Glomerular visceral epithelial cell (primary cell): ENCODE data around the gene ACTRT2.

Source experiments
- DNase-seq: peaks from one replicate; pipeline ENCODE4 v3.0.0-alpha.2; 2016; ENCODE audit errors: extremely low spot score

The ACTRT2 gene

DNA sequence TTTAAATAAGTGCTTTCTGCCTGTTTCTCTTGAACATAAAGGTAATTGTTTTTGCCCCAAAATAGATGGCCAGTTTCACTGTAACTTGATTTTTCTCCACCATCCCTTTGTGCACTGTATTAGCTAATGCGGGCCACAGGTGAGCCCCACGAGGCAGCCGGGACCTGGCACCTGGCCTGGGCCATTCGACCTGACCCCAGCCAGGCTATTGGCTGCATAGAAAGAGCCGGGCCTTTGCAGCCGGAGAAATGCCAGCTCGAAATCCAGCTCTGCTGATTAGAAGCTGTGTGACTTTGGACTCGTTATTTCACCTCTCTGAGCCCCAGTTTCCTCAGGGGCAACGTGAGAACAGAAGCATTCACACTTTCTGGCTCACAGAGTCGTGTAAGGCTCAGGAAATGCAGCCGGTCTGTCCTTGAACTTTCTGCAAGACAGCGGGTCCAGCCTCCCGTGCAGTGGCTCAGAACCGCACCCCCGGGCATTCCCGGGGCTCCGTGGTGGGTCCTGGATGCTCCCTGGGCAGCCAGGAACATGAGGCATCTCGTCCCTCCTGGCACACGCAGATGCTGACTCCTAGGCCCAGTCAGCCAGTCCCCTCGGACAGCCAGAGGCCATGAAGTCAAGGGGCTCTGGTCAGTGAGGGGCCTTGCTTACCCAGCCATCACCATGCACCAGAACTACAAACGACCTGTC, 37.4 kb upstream of the ACTRT2 start:
- DNase-seq, result no peak

DNA sequence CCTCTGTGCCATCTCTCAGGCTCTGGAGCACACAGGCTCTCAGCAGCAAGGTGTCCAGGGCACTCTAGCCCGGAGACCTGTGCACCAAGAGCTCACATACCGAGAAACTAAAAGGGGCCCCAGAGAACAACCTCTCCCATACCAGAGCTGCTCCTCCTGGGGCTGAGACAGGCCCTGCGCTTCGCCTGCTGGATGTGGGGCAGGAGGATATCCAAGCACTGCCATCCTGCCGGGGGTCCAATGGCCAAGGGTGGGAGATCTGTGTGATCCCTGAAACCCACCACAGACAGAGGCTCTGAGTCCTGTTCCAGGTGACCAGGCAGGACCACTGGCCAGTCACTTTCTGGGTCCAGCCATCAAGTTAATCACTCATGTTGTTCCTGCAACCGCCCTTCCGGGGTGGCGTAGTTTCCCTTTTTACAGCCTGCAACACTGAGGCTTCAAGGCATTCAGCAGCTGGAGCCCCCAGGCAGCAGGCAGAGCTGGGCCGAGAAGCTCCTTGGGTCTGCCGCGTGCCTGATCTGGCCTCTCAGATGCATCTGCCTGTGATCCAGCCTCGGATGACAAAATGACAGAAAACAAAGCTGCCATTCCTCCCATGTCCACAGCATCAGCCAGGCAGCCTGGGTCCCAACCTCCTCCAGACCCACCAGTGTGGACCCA, 36.7 kb upstream of the ACTRT2 start:
- no peak for DNase-seq

DNA sequence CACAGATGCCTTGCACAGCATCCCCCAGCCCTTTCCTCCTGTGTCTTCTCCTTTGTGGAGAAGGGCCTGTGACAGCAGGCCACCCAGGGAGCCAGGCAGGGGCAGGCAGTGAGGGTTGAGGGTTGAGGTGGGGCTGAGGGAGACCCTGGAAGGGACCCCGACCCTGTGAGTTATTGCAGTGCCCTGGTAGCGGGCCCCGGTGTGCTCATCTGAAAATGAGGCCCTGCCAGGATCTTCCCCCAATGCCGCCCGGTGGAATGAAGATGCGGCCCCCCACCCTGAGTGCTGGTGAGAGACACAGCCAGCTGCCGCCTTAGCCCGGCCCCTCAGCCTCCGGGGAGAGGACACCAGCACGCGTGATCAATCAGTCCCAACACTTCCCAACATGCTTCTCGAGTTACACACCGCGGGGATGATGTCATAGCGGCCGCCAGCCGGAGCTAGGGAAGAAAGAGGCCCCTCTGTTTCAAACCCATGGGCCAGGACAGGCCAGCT, 36.2 kb upstream of the ACTRT2 start:
- DNase-seq, result no peak

DNA sequence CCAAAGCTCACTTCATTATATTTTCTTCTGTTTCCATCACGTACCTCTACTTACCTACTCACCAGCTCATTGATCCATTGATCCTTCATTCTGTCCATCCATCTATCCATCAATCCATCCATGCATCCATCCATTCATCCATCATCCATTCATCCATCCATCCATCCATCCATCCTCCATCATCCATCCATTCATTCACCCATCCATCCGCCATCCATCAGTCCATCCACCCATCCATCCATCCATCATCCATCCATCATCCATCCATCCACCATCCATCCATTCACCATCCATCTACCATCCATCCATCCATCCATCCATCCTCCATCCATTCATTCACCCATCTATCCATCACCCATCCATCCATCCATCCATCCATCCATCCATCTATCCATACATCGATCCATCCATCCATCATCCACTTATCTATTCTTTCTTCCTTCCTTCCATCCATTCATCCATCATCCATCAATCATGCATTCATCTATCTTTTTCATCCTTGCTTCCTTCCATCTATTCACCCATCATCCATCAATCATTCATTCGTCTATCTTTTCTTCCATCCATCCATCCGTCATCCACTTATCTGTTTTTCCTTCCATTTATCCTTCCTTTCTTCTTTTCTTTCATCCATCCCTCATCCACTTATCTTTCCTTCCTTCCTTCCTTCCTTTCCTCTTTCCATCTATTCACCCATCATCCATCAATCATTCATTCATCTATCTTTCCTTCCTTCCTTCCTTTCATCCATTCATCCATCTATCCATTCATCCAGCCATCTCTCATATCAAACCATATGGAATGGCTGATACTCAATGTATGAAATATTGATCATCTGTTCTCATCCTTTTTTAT, 35.3 kb upstream of the ACTRT2 start:
- DNase-seq, result no peak

DNA sequence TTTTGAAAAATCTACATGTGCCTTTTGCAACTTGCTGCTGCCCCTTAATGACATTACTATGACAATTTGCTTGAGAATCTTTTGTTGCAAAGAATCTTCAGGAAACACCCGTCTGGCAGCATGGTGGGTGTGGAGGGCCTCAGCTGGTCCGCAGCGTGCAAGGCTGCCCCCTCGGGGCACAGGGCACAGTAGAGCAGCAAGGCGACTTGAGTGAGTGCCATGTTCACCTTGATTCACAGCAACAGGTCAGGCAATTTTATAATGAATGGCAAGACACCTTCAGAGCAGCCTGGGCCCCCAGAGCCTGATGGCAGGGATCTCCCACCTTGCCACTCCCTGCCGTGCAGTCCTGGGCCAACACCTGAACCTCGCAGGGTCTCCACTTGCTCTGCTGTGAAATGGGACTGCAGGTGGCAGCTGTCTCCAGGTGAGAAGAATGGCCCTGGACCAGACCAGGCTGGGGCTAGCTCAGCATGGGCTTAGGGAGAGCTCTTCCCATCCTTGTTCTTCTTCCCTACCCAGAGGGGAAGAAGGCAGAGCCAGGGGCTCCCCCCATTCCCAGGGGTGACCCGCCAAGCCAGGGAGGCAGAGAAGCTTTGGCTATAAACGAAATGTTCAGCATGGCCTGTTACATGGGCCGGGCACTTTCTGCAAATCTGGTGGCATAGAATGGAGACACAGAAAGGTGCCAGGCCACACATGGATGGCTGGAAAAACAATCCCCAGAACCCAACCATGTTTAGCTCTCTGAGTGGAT, 34.5 kb upstream of the ACTRT2 start:
- DNase-seq, result no peak

DNA sequence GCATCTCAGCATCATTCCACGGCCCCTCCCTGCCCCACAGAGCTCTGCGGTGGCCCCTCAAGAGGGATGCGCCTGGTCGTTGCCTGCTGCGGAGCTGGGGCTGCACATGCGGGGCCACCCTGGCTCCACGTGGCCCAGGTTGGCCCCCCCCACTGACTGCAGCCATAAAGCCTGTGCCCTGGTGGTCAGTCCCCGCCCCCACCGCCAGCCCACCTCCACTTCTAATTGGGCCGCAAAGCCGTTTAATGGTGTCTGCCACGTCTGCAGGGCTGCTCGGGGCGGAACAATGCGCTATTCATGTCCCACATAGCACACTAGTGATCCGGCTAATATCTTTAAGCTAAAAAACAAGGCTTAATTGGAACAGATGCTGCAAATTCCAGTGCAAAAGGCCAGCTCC, 33.5 kb upstream of the ACTRT2 start:
- DNase-seq, result no peak

DNA sequence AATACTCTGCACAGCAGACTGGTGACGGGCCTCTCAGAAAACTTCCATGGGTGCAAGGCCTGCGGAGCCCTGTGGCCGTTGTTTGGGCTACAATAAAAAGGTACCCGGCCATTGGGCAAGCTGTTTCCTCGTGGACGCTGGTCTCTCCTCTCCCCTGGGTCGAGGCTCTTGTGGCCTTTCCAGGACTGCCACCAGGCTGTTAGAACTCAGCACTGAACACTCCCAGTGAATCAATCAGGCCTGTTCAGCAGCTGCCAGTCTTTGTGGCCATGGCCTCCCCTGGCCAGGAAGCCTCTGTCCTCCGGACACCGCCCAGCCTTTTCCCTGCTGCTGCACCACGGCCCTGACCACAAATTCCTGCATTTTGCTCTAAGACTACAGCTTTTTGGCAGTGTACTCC, 33.0 kb upstream of the ACTRT2 start:
- no peak for DNase-seq

DNA sequence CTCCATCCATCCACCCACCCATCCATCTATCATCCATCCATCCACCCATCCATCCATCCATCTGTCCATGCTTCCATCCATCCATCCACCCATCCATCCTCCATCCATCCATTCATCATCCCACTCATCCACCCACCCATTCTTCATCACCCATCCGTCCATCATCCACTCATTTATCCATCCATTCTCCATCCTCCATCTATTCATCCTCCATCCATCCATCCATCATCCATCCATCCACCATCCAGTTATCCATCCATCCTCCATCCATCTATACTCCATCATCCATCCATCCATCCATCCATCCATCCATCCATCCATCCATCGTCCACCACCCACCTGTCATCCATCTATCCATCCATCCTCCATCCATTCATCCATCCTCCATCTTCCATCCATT, 32.1 kb upstream of the ACTRT2 start:
- no peak for DNase-seq

DNA sequence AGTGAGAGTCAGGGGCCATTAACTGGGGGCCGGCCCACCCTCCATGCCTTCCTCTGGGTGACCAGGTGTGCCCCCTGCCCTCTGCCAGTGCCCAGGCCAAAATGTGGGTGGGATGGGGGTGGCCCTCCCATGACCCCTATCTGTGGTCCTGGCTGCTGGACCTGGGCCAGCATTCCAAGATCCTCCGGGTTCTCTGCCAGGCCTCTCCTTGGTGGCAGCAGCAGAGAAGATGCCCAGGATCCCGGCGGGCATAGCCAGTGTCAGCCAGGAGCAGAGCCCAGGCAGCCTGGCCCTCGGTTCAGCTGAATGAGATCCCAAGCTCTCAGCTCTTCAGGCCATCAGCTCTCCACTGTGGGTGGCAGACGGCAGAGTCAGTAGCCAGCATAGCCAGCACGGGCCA, 31.3 kb upstream of the ACTRT2 start:
- no peak for DNase-seq

DNA sequence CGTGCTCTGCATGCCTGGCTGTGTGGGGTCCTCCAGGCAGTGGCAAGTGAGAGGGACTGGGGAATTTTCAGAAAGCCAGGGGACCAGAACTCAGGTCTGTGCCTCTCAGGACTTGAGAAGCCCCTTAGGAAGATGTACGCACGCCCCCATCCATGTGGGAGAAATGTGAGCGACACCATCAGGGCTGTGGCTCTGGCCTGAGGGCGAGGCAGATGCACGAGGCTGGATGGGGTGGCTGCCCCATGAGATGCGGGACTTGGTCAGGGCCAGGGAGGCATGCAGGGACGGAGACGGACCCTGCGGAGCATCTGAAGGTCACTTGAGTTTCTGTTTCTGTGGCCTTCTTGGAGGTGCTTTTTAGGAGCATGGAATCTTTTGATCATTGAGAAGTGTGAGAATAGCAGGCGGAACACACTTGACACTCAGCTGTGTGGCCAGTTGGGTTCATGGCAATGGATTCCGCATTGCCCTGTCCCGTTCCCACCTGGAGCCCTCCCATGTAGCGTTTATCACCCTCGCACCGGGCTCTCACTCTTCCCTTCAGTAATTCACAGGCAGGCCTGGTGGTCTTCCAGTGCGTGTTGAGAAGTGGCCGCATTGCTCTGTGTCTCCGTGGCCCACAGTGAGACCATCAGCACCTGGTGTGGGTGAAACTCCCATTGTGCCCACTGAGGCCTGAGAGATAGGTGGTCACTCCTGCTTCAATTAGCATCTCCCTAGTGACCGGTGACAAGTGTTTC, 30.7 kb upstream of the ACTRT2 start:
- no peak for DNase-seq

DNA sequence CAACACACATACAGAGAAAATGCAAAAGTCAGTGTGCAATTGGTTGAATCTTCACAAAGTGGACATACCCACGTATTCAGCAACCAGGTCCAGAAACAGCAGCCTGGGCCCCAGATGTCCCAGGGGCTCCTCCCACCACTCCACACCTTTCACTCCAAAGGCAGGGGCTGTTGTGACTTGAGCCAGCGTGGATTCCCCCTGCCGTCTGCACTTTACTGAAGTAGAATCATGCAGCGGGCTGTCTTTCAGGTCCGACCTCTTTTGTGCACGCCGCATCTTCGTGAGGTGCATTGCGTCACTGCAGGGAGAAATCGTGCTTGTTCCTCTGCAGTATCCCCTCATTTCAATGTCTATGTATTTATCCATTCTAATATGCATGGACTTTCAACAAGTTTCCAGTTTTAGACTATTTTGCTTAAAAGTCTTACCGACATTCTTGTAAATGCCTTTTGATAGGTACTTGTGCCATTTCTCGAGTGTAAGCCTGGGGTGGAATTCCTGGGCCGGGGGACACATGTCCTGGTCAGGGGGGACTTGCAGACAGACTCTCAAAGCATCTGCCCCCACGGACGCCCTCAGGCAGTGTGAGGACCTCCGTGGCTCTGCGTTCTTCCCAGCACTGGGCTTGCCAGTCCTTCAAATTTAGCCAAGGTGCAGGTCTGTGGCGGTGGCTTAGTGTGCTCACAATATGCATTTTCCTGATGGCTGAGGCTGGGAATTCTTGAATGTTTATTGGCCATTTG, 29.3 kb upstream of the ACTRT2 start:
- no peak for DNase-seq

DNA sequence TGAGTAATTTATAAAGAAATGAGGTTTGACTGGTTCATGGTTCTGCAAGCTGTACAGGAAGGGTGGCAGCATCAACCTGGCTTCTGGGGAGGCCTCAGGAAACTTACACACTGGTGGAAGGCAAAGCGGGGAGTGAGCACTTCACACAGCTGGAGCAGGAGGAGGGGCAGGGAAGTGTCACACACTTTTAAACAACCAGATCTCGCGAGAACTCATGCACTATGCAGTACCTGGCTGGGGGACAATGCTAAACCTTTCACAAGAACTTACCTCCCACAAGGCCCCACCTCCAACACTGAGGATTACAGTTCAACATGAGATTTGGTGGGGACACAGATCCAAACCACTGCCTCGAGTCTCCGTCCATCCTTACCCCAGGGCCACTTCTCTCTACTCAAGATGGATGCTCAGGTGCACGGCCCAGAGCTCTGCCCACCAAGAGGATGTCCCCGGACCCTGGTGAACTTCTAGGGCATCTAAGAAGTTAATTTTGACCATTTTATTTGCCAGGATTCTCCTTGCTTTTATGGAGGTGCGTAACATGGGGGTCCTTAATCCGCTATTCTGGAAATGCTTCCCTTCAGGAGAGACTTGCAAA, 22.7 kb upstream of the ACTRT2 start:
- no peak for DNase-seq

DNA sequence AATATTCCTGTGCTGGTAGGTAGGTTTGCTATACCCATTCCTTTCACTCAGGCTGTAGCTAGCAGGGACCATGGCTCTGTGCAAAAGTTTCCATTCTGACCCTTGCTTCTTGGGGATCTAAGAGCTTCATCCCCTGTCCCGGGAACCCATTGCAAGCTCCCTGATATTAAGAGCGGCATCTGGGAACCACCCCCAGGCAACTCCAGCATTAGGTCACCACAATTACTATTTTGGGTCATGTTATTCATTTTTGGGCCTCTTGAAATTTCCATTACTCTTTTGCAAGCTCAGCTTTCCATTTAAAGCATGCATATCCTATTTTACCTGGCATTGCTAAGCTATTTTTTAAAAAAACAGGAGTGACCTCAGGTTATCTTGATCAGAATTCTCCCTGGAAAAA, 22.1 kb upstream of the ACTRT2 start:
- DNase-seq, result no peak

DNA sequence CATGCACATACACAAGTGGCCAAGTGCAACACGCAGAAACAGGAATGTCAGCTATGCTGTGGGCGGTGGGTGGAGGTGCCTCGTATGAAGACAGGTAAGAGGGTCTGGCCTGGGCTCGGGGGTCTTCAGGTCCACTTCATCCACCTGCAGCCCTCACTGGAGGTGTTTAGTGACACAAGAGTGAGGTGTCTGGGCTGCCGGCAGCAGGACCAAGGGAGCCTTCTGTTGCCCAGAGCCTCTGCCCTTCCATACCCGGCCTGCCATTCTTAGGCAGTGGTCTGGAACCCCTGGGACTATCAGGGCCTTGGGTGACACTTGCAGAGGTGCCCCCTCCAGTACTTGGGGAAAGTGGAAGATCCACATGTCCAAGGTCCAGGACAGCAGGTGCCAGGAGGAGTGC, 21.7 kb upstream of the ACTRT2 start:
- no peak for DNase-seq

DNA sequence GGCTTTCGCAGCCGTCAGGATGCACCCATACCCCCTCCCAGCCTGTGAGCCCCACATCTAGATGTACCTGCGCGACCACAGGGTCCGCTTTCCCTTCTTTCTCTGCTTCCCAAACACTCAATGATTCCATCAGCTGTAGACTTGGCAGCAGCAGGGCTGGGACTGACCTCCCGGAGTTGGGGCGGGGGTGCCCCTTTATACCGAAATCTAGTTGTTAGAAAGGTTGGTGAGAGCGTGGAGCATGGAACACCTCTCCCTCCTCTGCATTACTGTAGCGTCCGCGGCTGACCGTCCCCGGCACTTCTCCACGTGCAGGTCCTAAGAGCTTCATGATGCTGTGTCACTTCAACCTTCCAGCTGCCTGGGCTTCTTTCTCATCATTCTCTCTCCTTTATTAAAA, 21.1 kb upstream of the ACTRT2 start:
- no peak for DNase-seq

DNA sequence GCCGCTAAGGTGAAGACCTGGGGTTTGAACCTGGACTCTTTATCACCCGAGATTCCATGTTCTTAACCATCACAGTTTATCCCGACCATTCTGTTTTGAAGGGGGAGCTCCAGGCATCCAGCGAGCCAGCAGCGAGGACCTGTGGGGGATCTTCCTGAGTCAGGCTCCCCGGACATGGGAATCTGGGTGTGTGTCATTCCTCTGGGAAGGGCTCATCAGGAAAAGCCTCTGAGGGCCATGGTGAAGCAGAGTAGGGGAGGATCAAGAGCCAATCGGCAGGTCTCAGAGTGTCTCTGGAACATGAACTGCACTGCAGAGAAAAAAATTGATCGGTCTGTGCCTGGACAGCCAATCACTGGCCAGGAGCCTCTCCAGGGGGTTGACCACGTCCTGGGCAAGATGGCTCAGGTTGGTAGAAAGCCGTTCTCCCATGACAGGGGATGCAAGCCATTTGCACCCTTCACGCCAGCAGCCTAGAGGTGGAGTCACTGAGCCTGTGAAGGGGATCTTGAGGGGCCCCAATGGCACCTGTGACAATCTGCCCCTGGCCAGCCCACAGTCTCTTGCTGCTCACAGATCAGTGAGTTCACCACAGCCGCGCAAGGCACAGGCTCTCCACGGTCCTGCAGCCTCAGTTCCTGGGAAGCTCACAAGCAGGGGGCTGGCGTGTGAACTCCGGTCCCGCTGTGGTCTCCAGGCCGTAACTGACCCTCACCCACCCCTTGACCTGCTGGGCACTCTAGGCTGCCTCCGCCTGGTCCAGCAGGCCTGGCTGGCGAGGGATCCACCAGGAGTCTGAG, 20.4 kb upstream of the ACTRT2 start:
- no peak for DNase-seq

DNA sequence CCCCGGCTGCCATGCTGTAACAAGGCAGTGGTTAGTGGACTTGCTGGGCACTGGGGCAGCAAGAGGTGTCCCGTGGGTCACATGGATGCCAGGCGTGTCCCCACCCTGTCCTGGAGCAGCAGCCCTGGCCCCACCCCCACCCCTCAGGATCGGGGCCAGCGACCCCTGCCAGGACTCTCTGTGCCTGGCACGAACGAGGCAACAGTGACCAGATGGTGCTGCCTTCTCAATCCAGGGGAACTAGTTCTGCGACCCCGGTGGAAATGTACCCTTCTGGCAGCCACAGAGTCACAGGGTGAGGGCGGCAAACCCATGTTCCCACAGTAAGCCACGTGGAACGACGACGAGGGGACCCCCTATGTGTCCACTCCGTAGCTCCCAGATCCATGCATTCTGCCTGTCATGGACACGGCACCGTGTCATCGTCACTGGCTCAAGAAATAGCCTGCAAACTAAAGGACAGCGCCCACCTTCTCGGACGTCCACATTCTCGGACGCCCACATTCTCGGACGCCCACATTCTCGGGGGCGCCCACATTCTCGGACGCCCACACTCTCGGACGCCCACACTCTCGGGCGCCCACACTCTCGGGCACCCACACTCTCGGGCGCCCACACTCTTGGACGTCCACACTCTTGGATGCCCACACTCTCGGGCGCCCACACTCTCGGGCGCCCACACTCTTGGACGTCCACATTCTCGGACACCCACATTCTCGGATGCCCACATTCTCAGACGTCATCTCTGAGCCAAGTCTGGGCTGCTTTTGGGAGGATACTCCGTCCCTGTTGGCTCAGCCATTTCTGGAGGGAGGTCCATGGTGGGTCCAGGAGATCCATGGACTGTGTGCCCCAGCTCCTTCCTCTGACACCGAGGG, 19.6 kb upstream of the ACTRT2 start:
- DNase-seq, result no peak

DNA sequence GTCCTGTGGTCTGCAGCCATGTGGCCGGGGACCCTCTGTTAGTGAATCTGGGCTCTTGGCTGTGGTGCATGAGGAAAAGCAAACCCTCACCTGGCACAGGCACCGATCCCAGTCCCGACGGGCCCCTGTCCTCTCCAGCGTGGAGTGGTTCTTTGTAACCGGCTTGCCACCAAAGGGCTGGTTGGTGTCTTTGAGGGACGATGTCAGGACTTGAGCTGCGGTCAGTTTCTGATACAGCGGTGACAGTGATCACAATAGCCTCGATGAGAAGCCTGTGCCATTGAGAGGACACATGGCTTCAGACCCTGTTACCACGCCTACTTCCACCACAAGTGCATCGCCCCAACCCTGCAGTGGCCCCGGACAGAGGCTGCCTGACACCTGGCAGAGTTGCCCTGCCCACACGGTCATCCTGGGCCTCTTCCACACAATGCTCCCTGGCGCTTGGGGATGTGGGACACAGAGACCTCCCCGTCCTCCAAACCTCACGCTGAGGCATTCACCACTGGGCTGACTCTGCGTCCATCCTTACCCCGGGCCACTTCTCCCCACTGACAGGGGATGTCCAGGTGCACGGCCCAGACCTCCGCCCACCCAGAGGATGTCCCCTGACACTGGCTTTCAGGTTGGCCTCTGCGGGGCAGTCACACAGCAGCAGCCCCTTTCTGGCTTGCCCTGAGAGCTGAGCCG, 18.8 kb upstream of the ACTRT2 start:
- no peak for DNase-seq
